Eye (tissue), 1 donor: ENCODE results near the gene PLLP.

ENCODE experiments used
- DNase-seq: peaks from one replicate; pipeline ENCODE4 v3.0.0-alpha.2; 2015

PLLP gene

GRCh38 chr16:57209780-57210179, 74.7 kb downstream of the PLLP start:
- DNase-seq, result no peak

DNA sequence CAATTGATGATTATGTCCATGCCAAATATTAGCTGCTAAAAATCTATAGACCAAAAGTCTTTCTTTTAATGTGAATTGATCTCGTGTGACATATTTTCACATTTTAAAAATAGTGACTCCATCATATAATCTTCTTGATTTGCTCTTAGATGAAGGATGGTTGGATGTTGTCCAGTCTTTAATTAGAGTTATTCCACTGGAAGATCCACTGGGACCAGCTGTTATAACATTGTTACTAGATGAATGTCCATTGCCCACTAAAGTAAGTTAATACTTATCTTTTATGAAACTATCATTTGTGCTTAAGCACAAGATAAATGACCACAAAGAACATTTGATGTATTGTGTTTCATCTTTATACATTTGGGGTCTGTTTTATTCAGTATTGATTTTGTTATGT, 75.5 kb downstream of the PLLP start:
- no peak for DNase-seq
